Gastroesophageal sphincter (tissue), 4 donors: ENCODE results near the gene SSTR4. TPM values are rescaled to one million over a fixed set of nuclear protein-coding genes. Genes with fewer than 3 reads are reported as not detected.

Source experiments
- ATAC-seq: fragments of 150-250 bp; one replicate; pipeline ENCODE4 v1.9.1; 2016; ENCODE audit warnings: mild to moderate bottlenecking, moderate library complexity
- H3K27ac ChIP-seq, 4 donors: fragments of 200-600 bp; sonication (generic) in 3 of 4; 1 replicate in 3 of 4; 2 replicates in 1 of 4; pipeline ENCODE4 v1.5.1; 2016 to 2019
- H3K27me3 ChIP-seq: fragments of 200-600 bp; sonication (generic); one replicate; pipeline ENCODE4 v1.5.1; 2019
- H3K36me3 ChIP-seq, 2 donors: fragments of 200-600 bp; sonication (generic); one replicate each; pipeline ENCODE4 v1.5.1; 2019; ENCODE audit warnings: control low read depth in 1 of 2
- H3K4me1 ChIP-seq, 3 donors: fragments of 200-600 bp; sonication (generic); 1 replicate in 2 of 3; 2 replicates in 1 of 3; pipeline ENCODE4 v1.5.1; 2016 to 2019; ENCODE audit warnings: control low read depth in 2 of 3
- H3K4me3 ChIP-seq, 2 donors: fragments of 200-600 bp; sonication (generic); one replicate each; pipeline ENCODE4 v1.5.1; 2019; ENCODE audit warnings: mild to moderate bottlenecking in 1 of 2, moderate library complexity in 1 of 2
- H3K9me3 ChIP-seq, 3 donors: fragments of 200-600 bp; sonication (generic); one replicate each; pipeline ENCODE4 v1.5.1; 2017 to 2019; ENCODE audit warnings: control low read depth in 2 of 3
- CTCF ChIP-seq, 4 experiments: fragments of 200-600 bp in 2 of 4; fragments of 450-650 bp in 2 of 4; sonication (generic) in 1 of 4; IDR thresholded peaks; one replicate each; pipeline ENCODE4 v1.5.1; 2017 to 2019; ENCODE audit warnings: antibody characterized with exemption in 4 of 4, mild to moderate bottlenecking in 2 of 4, moderate library complexity in 2 of 4
- EP300 ChIP-seq: sonication (generic); formaldehyde crosslinking; IDR thresholded peaks from one replicate; pipeline ENCODE4 v1.6.1; 2017; ENCODE audit warnings: antibody characterized with exemption, mild to moderate bottlenecking
- POLR2A ChIP-seq, 2 donors: fragments of 450-650 bp; IDR thresholded peaks; one replicate each; pipeline ENCODE4 v1.6.1; 2017; ENCODE audit warnings: antibody characterized with exemption in 2 of 2, mild to moderate bottlenecking in 2 of 2, moderate library complexity in 1 of 2
- POLR2AphosphoS5 ChIP-seq: sonication (generic); formaldehyde crosslinking; IDR thresholded peaks from one replicate; pipeline ENCODE4 v1.6.1; 2017; ENCODE audit warnings: antibody characterized with exemption
- WGBS, 2 donors: methylation state at CpG; one replicate each; pipeline ENCODE4 v1.1.5; 2018; ENCODE audit warnings: low coverage in 1 of 2; 5-methylcytosine and 5-hydroxymethylcytosine counted together
- total RNA-seq, 4 donors: library from RNA; depleted of rRNA; stranded (reverse); fragments of >200 nt; gene quantifications; one replicate each; pipeline ENCODE4 v1.1.0, GENCODE V29; 2016

Gene SSTR4
- total RNA-seq, 4 donors from 2014 or later, result 0.58 TPM; not detected in 3

- no peak for TF ChIP-seq CTCF (IDR thresholded peaks at IDR 0.05)
- TF ChIP-seq POLR2A (IDR thresholded peaks at IDR 0.05), result no peak
- TF ChIP-seq POLR2AphosphoS5, result no peak
- Histone ChIP-seq H3K4me3 (no peak overlapping the region), H3K27ac (no peak overlapping the region), H3K27me3 (peaks cover 4% of the 10 kb centered on the region), H3K4me1 (peaks cover 0 to 11% (median 4%) of the 10 kb centered on the region in 3 donors), H3K36me3 (no peaks in the 10 kb centered on the region), H3K9me3 (no peaks in the 10 kb centered on the region)
- ATAC-seq, result no peak
- 93 to 94% methylated on average over 2 of the region's 3 CpGs for WGBS, 2 donors
These were observed 38.9 kb downstream of the SSTR4 start for GRCh38 chr20:23074052-23074451.

GRCh38 chr20:23077277-23077676 lies 42.2 kb downstream of the SSTR4 start:
- WGBS, 2 donors, result 77 to 95% methylated on average over 4 of the region's 4 CpGs
- H3K4me3 ChIP-seq, result no peak overlapping the region
- H3K27me3 ChIP-seq, result peaks cover 4% of the 10 kb centered on the region
- no peak for ATAC-seq
- no peaks in the 10 kb centered on the region for H3K9me3 ChIP-seq
- no peak for TF ChIP-seq POLR2A (IDR thresholded peaks at IDR 0.05)
- no peak for TF ChIP-seq EP300
- TF ChIP-seq CTCF (IDR thresholded peaks at IDR 0.05), result no peak
- H3K36me3 ChIP-seq, result no peaks in the 10 kb centered on the region
- H3K4me1 ChIP-seq, result peaks cover 0 to 18% (median 4%) of the 10 kb centered on the region in 3 donors
- no peak overlapping the region for H3K27ac ChIP-seq

- H3K4me1 ChIP-seq, result peaks cover 0 to 18% (median 4%) of the 10 kb centered on the region in 3 donors
- TF ChIP-seq EP300, result no peak
- no peak for TF ChIP-seq POLR2A (IDR thresholded peaks at IDR 0.05)
- peak; percentile 55 for TF ChIP-seq POLR2AphosphoS5
- no peak for TF ChIP-seq CTCF (IDR thresholded peaks at IDR 0.05)
These were observed 43.4 kb downstream of the SSTR4 start for GRCh38 chr20:23078351-23079015.

GRCh38 chr20:23079016-23079351 lies 43.9 kb downstream of the SSTR4 start:
- Histone ChIP-seq H3K4me1 (peaks cover 0 to 18% (median 4%) of the 10 kb centered on the region in 3 donors), H3K9me3 (no peaks in the 10 kb centered on the region), H3K27ac (no peak overlapping the region), H3K27me3 (peaks cover 4% of the 10 kb centered on the region), H3K36me3 (no peaks in the 10 kb centered on the region), H3K4me3 (no peak overlapping the region)
- WGBS, 2 donors, result 73% methylated on average over 4 of the region's 6 CpGs
- TF ChIP-seq POLR2A (IDR thresholded peaks at IDR 0.05) (no peak), CTCF (IDR thresholded peaks at IDR 0.05) (peak in 1 of 4 experiments; percentile 26), EP300 (no peak)
- no peak for ATAC-seq

More at GRCh38 chr20:23078351-23079015, 43.4 kb downstream of the SSTR4 start:
- Histone ChIP-seq H3K9me3 (no peaks in the 10 kb centered on the region), H3K36me3 (no peaks in the 10 kb centered on the region), H3K27me3 (peaks cover 4% of the 10 kb centered on the region), H3K27ac (no peak overlapping the region), H3K4me3 (no peak overlapping the region)
- WGBS, 2 donors, result 43 to 56% methylated on average over 2 to 5 of the region's 5 CpGs
- no peak for ATAC-seq

GRCh38 chr20:23079926-23080325 lies 44.8 kb downstream of the SSTR4 start:
- WGBS, 2 donors, result 59 to 63% methylated on average over 2 of the region's 2 CpGs
- Histone ChIP-seq H3K27ac (no peak overlapping the region), H3K4me1 (peaks cover 0 to 18% (median 4%) of the 10 kb centered on the region in 3 donors), H3K9me3 (no peaks in the 10 kb centered on the region), H3K4me3 (no peak overlapping the region), H3K27me3 (peaks cover 4% of the 10 kb centered on the region), H3K36me3 (no peaks in the 10 kb centered on the region)
- no peak for ATAC-seq
- TF ChIP-seq EP300 (no peak), CTCF (IDR thresholded peaks at IDR 0.05) (no peak), POLR2A (IDR thresholded peaks at IDR 0.05) (no peak), POLR2AphosphoS5 (no peak)
